NCI-H1694 treated with DMSO at 0.1 percent for 48 hours (cell line): Measurements from ENCODE around the gene NLRP1.

ENCODE experiments used
- DNase-seq: peaks from one replicate; lab custom pipeline; 2025; lab: John Stamatoyannopoulos, UW

Gene NLRP1

DNA sequence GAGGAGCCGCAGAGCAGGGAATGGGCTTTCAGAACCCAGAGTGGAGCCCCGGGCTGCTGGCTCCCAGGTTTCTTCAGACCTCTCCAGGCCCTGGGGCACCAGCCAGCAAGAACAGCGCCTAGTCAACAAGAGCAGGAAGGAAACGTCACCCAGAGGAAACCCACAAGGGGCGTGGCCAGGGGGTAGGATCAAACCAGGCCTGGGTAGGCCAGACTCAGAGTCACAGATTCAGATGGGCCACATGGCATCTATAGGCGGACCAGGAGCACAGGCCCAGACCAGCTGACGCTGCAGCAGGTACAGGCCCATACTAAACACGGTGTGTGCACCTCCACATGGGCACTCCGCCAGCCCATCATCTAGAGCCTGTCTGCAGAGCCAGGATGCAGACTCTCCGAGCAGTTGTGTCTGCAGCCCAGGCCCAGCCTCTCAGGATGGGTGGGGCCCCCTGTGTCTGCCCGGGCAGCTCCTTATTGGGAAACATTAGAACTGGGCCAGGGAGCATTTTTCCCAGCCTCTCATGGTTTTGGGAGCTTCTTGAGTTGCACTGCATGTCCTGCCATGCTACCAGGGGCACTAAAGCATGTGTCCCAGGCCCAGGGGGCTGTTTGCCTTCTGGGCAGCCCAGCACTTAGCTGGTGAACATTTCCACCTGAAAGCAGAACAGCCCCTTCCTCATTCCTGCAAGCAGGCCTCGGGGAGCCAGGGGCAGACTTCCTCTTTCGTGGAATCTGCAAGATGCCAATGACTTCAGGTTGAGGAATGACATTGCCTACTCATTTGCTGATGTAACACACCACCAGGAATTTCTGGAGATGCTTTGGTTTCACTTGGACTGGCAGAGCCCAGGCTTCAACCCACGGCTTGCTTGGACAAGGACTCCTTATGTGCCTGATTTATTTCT lies at the start of gene NLRP1:
NLRP1 (minus strand) TSS at position 127 of the 904 bp plus-strand sequence. CDS start 552 bp downstream, outside the sequence.
- no peak for DNase-seq

DNA sequence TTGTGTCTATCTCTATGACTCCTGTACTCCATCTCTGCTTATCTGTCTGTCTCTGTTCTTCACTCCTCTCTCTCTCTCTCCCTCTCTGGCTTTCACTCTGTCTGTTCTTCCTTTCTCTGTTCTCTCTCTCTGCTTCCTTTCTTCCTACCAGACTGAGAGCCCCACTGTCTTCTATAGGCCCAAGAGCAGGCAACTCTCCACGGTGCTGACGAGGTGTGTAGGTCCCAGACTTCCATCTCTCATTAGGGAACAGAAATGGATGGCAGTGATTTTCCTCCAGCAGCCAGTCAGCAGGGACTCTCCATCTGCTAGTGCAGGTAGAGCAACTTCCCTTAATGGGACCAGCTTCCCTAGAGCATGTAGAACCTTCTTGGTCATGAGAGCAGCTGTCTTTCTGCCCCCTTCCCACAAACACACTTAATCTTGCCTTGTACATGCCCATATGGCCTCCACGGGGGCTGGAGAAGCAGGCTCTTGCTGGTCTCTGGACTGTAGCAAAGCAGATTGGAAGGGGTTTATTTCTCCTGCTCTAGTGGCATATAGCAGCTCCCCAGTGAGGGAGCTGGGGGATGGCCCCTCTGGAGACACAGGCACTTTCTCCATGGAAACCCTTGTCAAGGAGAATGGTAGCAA lies 47.8 kb upstream of the NLRP1 start:
- DNase-seq, result no peak

DNA sequence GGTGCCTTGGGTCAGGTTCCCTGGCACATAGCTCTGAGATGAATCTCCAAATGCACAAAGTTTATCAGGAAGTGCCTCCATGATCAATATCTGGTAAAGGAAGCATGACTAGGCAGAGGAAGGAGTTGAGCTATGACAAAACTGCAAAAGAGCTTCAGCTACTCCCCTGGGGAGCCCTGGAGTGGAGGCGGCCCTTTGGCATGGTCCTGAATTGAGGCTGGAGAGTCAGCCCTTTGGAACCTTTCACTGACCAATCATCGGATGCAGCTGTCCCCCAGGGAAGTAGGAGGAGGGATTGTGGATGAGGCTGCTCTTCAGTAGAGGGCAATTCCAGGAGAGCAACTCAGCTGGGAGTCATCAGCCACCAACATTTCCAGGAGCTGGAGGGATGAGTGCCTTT lies 46.1 kb upstream of the NLRP1 start:
- DNase-seq, result no peak

DNA sequence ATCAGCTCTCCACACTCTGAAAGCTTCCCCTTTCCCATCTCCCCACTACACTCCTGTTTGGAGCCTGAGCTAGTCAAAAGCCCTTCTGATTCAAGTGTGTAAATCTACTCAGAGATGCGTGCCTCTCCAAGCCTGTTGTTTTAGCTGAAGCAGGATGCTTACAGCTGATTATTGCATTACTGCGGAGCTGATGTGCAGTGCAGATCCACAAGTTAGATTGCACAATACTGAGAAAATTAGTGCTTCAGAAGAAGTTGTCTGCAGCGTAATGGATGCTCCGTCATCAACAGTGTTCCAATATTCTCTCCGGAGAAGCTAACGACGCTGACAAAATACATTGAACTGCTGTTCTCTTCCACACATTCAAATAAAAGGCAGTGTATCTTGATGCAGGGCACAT lies 44.8 kb upstream of the NLRP1 start:
- no peak for DNase-seq

DNA sequence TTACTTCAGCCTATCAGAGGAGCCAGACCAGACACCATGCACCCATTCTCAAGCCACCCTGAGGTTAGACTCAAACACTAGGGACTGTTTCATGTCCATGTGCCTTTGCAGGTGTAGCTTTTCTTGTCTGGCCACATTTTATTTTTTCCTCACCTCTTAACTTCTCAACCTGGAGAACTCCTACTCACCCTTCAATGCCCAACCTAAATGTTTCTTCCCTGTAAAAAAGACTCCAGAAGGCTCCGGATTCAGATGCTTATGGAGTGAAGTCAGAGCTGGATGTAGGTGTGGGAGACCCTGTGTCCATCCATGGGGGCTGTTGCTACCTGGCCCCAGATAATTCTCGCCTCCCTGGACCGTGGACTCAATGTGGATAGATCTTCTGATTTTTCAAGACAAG lies 44.0 kb upstream of the NLRP1 start:
- no peak for DNase-seq

DNA sequence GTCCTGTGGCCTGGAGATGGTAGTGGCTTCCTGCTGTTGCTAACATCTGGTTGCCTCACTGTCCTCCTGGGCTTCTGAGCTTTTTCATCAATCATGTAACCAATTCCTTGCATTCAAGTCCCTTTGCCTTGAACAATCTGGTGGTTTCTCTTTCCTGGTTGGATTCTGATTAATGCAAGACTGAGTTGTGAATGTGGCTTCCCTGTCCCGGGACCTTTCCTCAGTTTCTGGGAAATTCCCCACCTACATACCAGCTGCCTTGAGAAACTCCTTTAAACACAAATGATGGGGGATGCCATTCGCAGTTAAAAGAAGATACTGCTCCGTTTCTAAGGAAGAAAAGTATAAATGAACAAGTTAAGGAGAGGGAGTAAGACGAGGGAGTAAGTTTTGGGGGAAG lies 39.9 kb upstream of the NLRP1 start:
- no peak for DNase-seq

DNA sequence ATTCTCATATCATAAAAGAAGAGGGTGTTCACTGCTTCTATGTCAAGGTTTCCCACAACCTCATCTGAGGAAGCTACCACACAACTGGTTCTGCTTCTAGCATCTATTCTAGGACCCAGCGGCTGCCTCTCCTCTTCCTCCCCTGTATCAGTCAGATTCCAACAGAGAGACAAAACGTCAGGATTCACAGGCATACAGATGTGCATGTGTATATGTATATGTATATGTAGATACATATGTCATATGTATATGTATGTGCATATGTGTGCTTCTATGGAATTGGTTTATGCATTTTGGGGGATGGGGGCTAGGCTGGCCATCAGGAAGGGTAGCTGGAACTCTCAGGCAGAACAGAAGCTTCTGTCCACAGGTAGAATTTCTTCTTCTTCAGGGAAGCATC lies 37.4 kb upstream of the NLRP1 start:
- no peak for DNase-seq

DNA sequence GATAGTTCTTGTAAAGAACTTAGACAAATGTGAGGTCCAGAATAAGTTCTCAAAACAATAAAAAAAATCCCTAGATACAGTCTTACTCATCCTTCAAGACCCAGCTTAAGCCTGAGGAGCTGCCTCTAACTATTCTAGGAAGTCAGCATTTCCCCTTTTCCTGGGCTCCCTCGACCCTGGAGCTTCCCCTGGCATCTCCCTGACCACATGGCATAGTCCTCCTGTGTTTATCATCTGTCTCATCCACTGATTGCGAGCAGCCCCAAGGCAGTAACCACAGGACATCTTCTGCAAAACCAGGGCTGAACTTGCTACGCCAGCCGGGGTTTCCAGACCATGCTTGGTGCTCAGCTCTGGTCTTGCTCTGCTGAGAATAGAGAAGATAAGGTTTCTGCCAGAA lies 36.7 kb upstream of the NLRP1 start:
- no peak for DNase-seq

DNA sequence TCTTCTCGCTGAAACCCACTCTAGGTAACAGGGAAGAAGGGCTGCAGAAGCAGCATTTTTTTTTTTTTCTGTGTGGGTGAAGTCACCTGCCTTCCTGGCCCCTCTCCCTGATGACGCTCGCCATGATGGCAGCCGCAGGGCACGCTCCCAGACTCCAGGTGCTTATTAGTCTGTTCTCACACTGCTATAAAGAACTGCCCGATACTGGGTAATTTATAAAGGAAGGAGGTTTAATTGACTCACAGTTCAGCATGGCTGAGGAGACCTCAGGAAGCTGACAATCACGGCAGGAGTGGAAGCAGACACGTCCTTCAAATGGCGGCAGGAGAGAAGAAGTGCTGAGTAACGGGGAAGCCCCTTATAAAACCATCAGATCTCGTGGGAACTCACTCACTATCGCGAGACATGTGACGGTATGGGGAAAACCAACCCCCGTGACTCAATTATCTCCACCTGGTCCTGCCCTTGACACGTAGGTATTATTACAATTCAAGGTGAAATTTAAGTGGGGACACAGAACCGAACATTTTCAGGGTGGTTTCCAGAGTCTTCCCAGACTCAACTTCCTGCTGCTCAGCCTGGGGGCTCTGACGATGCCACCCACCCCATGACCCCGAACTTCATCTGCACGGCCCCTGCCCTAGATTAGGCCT lies 34.9 kb upstream of the NLRP1 start:
- peak; percentile 98 for DNase-seq

DNA sequence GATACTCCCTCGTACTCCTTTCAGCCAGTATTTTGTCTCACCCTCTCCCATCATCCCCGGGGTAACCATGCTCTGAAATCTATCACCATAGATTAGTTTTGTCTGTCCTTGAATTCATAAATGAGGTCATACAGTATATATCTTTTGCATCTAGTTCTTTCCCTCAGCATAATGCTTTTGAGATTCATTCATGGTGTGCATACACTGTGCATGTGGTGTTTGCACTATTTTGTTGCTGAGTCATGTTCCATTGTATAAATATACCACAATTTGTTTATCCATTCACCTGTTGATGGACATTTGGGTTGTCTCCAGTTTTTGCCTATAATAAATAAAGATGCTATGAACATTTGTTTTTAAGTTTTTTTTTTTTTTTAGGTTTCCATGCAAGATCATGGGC lies 34.2 kb upstream of the NLRP1 start:
- no peak for DNase-seq

DNA sequence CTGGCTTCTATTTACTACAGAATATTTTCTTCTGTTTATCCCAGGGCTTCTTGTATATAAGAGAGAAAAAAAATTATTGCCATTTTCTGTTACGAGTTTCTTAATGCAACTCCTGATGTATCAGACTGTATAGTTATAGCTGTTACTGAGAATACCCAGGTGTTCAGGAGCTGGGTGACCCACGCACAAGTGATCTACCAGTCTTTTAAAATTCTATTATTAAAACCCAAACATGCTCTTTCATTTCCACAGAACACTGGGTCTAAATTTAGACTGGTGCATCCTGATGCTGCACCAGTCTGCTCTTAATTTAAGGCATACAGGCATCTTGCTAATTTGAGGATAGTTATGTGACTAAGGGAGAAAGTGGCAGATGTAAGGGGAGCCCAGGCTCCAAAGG lies 31.2 kb upstream of the NLRP1 start:
- no peak for DNase-seq

DNA sequence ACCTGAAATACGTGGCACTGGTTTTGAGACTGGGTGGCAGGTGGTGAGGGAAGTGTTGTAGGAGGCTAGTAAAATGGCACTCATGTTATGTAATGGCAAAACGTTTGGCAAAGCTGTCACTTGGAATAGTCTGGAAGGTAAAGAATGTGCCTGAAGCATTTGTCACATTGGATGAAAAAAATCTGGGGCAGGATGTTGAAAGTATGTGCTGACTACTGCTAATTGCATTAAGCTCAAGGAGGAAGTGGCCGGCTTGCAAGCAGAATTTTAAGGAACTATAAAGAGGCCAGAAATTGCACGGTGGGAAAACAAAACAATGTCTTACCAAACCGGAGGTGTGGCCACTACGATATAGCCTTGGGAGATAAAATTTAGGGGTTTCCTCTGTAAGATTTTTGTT lies 26.6 kb upstream of the NLRP1 start:
- no peak for DNase-seq

DNA sequence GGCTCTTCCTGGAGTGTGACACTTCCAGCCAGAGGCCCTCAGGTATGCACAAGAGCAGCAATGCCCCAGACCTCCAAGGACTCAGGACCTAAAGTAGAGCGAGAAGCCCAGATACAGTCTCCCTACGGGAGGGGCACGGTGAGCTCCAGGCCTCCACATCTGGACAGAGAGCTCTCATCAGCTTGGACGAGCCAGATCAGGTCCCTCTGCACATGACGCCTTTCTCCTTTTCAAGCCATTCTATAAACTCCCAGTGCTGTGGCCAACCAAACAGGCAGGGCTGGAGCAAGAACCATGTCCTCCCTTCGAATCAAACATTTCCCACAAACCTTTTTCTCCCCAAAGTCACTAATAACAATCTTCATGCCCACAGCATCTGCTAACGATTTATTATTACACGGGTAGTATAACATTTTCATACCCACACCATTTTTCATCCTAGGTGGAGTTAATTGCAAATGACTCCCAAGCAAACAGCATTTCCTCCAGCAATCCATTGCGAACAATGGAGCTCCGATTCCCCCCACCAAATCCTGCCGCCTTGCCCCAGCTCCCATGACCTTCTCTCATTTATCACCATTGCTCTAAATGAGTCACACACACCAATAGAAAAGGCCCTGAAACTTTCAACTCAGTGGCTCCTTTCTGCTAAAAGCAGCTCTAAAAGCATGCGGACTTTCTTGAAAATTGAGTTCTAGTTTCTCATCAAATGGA lies 24.2 kb upstream of the NLRP1 start:
- no peak for DNase-seq

DNA sequence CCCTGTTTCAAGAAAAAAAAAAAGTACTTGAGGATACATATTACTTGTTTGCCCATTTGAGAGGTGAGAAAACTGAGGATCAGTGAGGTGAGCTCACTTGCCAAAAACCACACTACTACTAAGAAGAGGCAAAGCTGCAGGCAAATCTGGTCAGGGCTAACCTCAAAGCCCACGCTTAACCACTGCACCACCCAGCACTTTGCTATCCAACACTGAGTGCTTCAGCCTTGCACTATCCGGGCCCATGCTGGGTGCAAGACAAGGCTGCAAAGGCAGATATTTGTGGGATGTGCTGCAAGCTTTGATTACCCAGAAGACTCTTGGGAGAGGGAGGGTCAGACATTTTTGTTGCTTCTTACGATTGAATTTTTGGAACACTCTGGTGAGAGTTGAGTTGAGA lies 23.6 kb upstream of the NLRP1 start:
- no peak for DNase-seq

DNA sequence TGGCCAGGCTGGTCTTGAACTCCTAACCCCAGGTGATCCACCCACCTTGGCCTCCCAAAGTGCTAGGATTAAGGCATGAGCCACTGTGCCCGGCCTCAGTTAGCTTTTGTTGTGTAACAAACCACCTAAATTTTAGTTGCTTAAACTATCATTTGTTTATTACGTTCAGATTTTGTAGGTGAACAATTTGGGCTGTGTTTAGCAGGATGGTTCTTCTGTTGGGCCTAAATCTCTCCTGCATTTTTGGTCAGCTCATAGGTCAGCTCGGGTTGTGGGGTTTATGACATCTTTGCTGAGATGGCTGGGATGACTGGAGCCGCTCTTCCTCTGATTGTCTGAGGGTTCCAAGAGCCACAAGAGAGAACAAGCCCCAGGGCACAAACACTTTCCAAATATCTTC lies 21.1 kb upstream of the NLRP1 start:
- no peak for DNase-seq

DNA sequence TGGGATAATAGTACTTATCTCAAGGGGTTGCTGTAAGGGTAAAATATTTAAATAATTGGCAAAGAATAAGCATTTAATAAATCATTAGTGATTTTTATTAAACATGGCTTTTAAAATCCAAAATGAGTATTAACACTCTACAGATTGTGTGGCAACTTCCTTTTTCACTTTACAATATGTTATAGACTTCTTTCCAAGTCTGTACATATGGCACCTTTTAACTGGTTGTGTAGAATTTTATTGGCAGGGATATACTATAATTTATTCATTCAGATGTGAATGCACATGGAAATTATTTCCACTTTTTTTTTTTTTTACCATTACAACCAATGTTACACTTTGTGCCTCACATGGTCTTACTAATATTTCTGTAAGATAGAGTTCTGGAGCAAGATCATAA lies 15.7 kb upstream of the NLRP1 start:
- DNase-seq, result peak; percentile 67

DNA sequence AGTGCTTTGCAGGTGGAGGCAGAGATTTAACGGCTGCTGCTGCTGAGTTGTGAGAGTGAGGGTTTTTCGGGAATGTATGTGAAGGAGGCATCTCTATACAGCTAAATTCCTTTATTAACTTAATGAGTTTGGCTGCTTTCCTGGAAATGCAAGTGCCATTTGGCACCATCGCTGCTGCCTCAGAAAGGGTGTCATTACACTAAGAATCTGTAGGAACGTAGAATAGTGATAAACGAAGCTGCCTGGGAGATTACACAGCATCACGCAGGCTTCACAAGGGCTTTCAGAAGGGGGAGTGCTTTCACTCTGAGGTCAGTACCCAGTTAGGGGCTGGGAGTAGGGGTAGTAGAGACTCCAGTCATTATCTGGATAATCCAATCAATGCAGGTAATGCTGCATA lies 14.1 kb upstream of the NLRP1 start:
- DNase-seq, result peak; percentile 48

DNA sequence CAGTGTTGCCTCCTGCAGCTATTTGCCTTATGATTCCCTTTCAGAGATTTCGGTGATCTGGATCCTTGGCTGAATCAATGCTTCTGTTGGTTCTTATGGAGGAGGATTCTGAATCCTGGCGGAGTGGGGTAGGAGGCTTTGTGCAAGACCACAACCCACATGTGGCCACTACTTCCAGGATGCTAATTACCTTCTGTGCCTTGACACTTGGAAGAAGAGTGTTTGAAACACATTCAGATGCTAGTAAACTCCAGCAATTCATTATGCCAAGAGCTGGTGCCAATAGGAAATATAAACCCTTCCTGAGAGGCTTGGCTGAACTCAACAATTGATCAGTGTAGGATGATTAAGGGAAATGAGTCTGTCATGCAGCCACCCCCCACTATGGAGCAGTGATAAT lies 12.1 kb upstream of the NLRP1 start:
- no peak for DNase-seq

DNA sequence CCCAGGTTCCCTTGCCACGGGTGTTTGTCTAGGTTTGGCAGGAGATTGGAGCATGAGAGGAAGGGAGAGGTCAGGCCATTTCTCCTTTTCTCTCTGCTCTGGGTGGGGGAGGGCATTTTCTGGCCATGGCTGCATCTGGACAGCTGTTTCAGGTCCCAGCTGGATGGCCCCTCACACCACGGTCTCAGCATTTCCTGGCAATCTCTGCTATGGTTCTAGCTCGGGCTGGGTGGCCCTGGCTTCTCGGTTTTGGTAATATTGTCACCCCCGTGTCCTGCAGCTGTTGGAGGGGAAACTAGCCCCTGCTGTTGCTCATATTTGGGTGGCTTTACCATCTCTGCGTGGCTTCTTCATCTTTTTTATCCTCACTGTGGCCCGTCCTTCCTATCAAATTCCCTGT lies 11.5 kb upstream of the NLRP1 start:
- no peak for DNase-seq

DNA sequence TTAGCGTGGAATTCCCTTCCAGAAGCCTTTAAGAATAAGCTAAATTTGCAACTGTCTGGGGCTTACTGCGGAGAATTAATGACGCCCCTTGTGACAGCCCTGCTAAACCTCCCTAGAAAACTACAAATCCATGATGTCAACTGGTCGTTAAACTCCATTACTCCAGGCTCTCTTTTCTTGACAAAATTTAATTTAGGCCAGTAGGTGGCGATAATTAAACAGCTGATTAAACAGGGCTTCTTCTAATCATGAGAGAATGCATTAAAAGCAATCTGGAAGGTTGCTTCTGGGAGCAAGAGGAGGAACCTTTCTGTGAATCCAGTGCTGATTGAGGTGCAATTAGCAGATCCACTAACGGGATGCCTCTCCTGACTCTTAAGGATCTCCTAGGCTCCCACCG lies 8.1 kb upstream of the NLRP1 start:
- DNase-seq, result peak; percentile 61

DNA sequence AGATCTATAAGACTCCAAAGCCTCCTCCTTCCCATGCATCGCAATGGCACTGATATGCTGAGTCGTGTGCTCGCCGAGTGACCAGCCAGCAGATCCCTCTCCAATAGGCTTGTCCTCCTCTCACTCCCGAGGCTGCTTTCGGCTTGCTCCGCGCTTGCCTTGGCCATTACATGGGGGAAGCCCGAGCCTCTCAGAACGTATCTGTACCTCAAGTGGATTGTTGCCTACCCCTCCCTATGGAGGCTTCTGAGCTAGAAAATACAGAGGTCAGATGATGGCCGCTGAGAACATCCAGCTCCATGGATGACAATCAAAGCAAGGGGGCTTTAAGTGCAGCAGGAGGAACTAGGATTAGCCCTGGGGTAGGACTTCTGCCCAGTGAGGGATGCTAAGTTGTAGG lies 7.7 kb upstream of the NLRP1 start:
- DNase-seq, result no peak

DNA sequence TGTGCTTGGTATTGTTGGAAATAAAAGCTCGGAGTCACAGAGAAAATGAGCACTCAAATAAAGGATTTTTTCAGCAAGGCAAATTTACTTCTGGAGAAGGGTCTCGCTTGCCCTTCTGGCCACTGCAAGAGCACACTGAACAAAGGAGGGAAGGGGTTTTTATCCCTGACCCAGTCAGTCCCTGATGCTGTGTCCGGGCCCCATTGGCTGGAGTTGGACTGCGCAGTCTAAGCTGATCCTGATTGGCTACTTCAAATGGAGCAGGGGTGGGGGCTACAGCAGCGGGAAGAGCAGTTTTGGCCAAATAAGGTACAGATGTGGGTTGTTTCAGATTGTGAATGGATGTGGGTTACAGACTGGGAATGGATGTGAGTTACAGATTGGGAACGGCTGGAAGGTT lies 4.3 kb upstream of the NLRP1 start:
- DNase-seq, result no peak
